ENCODE measurements around the gene SUMO3.

The SUMO3 gene

GRCh38 chr21:44816761-44817505 lies 929 bp downstream of the SUMO3 start:
- H3K4me3 ChIP-seq (ENCODE audit: low read depth, low read length), result peak overlapping the region; percentile 66
- no peak for TF ChIP-seq CTCF (IDR thresholded peaks at IDR 0.05; ENCODE audit: low read depth, low read length)

- no peak overlapping the region for H3K4me3 ChIP-seq (ENCODE audit: low read depth, low read length)
- TF ChIP-seq CTCF (IDR thresholded peaks at IDR 0.05; ENCODE audit: low read depth, low read length), result no peak
Observed at GRCh38 chr21:44815852-44816628, 1.8 kb downstream of the SUMO3 start.

GRCh38 chr21:44815225-44815624 lies 2.6 kb downstream of the SUMO3 start:
- no peak overlapping the region for H3K4me3 ChIP-seq (ENCODE audit: low read depth, low read length)
- no peak for TF ChIP-seq CTCF (IDR thresholded peaks at IDR 0.05; ENCODE audit: low read depth, low read length)

GRCh38 chr21:44814498-44815023 lies 3.3 kb downstream of the SUMO3 start:
- H3K4me3 ChIP-seq (ENCODE audit: low read depth, low read length), result no peak overlapping the region
- no peak for TF ChIP-seq CTCF (IDR thresholded peaks at IDR 0.05; ENCODE audit: low read depth, low read length)

GRCh38 chr21:44813727-44814126 lies 4.1 kb downstream of the SUMO3 start:
- no peak overlapping the region for H3K4me3 ChIP-seq (ENCODE audit: low read depth, low read length)
- TF ChIP-seq CTCF (IDR thresholded peaks at IDR 0.05; ENCODE audit: low read depth, low read length), result no peak

- no peak overlapping the region for H3K4me3 ChIP-seq (ENCODE audit: low read depth, low read length)
- TF ChIP-seq CTCF (IDR thresholded peaks at IDR 0.05; ENCODE audit: low read depth, low read length), result no peak
Observed at GRCh38 chr21:44813149-44813548, 4.7 kb downstream of the SUMO3 start.

- no peak for TF ChIP-seq CTCF (IDR thresholded peaks at IDR 0.05; ENCODE audit: low read depth, low read length)
- H3K4me3 ChIP-seq (ENCODE audit: low read depth, low read length), result no peak overlapping the region
Observed at GRCh38 chr21:44812640-44813039, 5.2 kb downstream of the SUMO3 start.

Measured in WI38 (cell line).